ENCODE results near the gene SMG6.
"Not testable (repeated sequence)": the region's sequence is repeated elsewhere in the genome, so short reads cannot be mapped to it uniquely, and the experiment has no call there.

SMG6 gene

GRCh38 chr17:2303204-2304188 is at the start of gene SMG6, which contains the start of gene SRR:
TSS of gene SMG6 (minus strand) at chr17:2303785. CDS start at chr17:2303720, 65 bp downstream.
TSS of gene SRR (plus strand) at chr17:2303950. CDS start at chr17:2315561, 11,611 bp downstream.
- peak; percentile 67 for DNase-seq (ENCODE audit: low read depth, low spot score)

GRCh38 chr17:2351269-2351668 is 47.7 kb upstream of the SMG6 start:
- DNase-seq (ENCODE audit: low read depth, low spot score), result no peak

- DNase-seq (ENCODE audit: low read depth, low spot score), result peak; percentile 65
Measured at GRCh38 chr17:2347805-2348685, 44.5 kb upstream of the SMG6 start.

DNA sequence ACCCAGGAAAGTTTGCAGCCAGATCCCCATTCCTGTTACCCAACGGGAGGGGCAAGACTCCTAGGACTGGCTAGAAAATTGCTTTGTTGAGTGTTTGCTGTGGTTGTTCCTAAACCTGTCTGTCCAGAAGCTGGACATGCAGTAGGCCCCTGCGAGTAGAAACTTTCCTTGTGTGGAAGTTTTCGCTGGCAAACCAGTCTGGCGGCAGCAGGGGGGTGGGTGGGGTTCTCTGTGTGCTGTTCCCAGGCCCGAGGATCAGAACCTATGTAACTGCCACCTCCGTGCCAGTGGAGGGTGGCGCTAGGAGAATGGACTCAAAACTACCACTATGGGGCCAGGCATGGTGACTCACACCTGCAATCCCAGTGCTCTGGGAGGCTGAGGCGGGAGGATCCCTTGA is 42.9 kb upstream of the SMG6 start:
- DNase-seq (ENCODE audit: low read depth, low spot score), result no peak

GRCh38 chr17:2344528-2344927 is 40.9 kb upstream of the SMG6 start:
- DNase-seq (ENCODE audit: low read depth, low spot score), result no peak

GRCh38 chr17:2343421-2343820 is 39.8 kb upstream of the SMG6 start:
- DNase-seq (ENCODE audit: low read depth, low spot score), result no peak

DNA sequence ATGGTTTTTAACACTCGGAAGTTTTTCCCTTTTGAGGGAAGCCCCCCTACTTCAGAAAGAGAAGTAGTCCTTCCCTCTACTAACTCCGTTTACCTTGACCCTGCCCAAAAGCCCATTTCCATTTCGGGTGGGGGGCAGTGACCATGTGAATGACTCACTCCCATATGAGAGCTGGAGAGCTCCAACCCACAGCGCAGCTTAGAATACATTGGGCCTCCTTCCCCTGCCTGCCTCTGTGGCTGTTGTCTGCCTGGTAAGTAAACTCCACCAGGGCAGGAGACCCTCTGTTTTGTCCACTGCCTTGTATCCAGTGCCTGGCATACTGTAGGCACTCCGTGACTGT is 34.7 kb upstream of the SMG6 start:
- DNase-seq (ENCODE audit: low read depth, low spot score), result no peak

DNA sequence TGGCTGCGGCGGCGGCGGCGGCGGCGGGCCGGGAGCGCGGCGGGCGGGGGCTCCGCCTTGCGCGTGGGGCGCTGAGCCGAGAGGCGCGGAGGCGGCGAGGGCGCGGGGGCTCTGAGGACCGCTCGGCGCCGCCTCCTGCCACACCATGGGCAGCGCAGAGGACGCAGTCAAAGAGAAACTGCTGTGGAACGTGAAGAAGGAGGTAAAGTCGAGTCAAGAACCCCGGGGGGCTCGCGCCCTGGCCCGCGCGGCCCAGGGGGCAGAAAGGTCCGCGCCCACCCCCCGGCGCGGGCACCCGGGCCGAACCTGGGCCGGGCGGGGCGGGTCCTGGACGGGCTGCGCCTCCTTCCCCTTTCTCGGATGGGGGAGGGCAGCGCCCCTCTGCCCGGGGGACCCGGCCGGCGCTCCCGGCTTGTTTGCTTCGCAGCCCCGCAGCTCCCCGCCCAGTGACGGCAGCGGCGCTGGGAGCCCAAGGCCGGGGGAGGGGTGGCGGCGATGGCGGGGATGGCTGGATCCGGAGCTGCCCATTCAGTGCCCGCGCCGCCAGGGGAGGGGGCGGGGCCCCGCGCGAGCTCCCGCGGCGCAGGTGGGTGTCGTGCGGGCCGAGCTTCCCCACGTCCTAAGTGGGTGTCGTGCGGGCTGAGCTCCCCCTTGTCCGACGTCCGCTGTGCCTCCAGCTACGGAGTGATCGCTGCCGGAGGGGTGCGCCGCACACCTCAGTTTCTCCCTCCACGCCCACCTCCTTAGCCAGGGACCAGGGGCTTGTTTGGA is 34.1 kb upstream of the SMG6 start:
- DNase-seq (ENCODE audit: low read depth, low spot score), result no peak

- DNase-seq (ENCODE audit: low read depth, low spot score), result no peak
Measured at GRCh38 chr17:2336852-2337543, 33.4 kb upstream of the SMG6 start, which contains the start of gene SGSM2. TSS of gene SGSM2 (plus strand) at chr17:2337501. CDS start at chr17:2337689, 188 bp downstream.

GRCh38 chr17:2336215-2336851 is 32.7 kb upstream of the SMG6 start, which contains the start of gene TSR1:
TSS of gene TSR1 (minus strand) at chr17:2336457. CDS start at chr17:2336427, 30 bp downstream.
- peak; percentile 74 for DNase-seq (ENCODE audit: low read depth, low spot score)

- no peak for DNase-seq (ENCODE audit: low read depth, low spot score)
Measured at GRCh38 chr17:2335726-2336214, 32.2 kb upstream of the SMG6 start.

- no peak for DNase-seq (ENCODE audit: low read depth, low spot score)
Measured at GRCh38 chr17:2331303-2331702, 27.7 kb upstream of the SMG6 start.

DNA sequence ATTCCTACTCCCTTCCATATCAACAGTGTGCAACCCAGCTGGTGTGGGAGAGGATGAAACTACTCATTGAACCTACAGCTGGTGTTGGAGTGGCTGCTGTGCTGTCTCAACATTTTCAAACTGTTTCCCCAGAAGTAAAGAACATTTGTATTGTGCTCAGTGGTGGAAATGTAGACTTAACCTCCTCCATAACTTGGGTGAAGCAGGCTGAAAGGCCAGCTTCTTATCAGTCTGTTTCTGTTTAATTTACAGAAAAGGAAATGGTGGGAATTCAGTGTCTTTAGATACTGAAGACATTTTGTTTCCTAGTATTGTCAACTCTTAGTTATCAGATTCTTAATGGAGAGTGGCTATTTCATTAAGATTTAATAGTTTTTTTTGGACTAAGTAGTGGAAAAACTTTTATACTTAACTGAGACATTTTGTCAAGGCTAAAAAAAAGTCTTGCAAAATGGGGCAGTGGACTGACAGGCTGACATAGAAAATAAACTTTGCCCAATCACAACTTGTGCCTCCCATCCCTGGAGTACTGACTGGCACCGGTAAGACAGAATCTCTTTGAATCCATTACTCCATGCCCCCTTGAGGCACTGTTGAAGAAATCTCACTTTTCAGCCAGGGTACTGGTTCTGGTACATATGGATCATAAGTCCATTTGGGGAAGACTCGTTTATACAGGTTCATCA is 20.2 kb upstream of the SMG6 start:
- DNase-seq (ENCODE audit: low read depth, low spot score), result no peak

DNA sequence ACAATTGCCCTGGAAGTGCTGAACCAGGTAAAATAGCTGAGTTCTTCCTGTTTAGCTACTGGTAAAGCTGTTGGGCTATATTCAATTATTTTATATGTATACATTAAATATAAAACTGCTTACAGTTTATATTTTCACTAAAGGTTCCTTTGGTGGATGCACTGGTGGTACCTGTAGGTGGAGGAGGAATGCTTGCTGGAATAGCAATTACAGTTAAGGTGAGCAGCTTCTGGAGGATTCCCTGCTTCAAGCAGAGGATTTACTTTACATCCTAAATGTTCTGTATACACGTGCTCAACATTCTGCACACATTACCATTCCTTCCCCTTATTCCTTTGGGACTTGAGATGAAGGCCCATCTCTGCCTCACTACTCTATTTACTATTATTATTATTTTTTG is 17.8 kb upstream of the SMG6 start:
- no peak for DNase-seq (ENCODE audit: low read depth, low spot score)

GRCh38 chr17:2319051-2319450 is 15.5 kb upstream of the SMG6 start:
- no peak for DNase-seq (ENCODE audit: low read depth, low spot score)

DNA sequence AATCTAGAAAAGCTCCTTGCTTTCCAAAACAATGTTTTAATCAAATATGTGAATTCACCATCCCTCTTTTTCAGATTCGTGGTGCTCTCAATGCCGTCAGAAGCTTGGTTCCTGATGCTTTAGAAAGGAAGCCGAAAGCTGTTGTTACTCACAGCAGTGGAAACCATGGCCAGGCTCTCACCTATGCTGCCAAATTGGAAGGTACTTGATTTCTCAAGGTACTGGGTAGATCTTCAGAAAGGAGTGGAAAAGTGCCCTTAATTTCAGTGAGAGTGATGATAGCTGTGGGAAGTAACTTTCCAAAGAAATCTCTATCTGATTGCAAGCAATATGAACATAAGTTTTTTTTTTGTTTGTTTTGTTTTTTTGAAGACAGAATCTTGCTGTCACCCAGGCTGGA is 14.2 kb upstream of the SMG6 start:
- no peak for DNase-seq (ENCODE audit: low read depth, low spot score)

GRCh38 chr17:2316916-2317205 is 13.3 kb upstream of the SMG6 start:
- DNase-seq (ENCODE audit: low read depth, low spot score), result not testable (repeated sequence)

DNA sequence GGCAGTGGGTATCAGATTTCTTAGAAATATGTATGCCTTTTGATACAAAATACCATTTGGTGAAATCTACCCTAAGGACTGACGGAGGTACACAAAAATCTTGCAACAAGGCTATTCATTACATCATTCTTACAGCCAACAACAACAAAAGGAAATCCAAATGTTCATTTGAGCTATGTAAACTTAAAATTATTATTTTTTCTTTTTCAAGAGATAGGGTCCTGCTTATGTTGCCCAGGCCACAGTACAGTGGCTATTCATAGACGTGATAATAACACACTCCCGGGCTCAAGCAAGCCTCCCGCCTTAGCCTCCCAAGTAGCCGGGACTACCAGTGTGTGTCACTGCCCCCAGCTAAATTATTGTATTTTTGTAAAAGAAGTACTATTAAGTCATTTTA is 9.2 kb upstream of the SMG6 start:
- no peak for DNase-seq (ENCODE audit: low read depth, low spot score)

DNA sequence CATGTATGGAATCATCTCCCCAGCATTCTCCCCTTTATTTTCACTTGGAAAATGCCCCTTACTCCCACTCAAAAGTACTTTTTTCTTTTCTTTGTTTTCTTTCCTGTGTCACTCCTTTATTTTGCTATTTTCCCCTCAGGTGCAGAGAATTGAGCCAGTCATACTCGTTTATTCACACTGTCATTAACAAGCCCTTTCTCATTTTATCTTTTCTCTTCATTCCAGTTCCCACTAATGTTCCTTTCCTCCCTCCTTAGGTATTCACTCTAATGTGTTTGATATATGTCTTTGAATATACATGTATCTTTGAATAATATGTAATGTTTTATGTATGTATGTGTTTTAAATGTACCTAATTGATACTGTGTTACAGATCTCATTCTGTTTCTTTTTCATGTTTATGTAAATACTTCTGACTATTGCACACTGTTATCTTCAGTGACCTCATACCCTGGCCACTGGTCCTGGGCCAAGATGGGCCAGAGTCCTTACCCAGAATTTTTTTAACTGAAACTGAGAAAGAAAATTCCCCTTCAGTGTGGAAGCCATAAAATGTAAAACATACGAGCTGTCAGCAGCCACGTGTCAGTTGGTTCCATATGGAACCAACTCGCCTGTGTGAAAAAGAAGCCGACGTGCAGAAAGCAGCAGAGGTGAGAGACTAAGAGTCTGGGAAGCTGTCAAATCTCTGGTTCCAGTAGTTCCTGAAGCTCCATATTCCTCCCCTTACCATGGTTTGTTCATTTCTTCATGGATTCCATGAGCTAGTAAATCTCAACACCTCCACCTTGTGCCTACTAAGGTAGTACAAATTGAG is 6.0 kb upstream of the SMG6 start:
- DNase-seq (ENCODE audit: low read depth, low spot score), result no peak
